Right ventricle myocardium superior (tissue), 1 donor: ENCODE data around the gene RNASEH2A. TPM values are rescaled to one million over a fixed set of nuclear protein-coding genes. Genes with fewer than 3 reads are reported as not detected.
"Not testable (repeated sequence)": the region's sequence is repeated elsewhere in the genome, so short reads cannot be mapped to it uniquely, and the experiment has no call there.

Source experiments
- ATAC-seq: fragments of 200-7000 bp; cut with Tn5 transposase; one replicate; pipeline ENCODE4 v1.9.1; 2020; ENCODE audit warnings: mild to moderate bottlenecking; ENCODE audit not compliant: poor library complexity
- DNase-seq: peaks from one replicate; pipeline ENCODE4 v3.0.0-alpha.2; 2020
- intact Hi-C: fragments of 100-400 bp; cut with DNase I; formaldehyde crosslinking; loops from one replicate; pipeline ENCODE4 v1.11.2; 2022
- microRNA-seq: library from miRNA; unstranded; fragments of <30 nt; microRNA quantifications from one replicate; pipeline ENCODE4 v1.2.0, GENCODE V29; 2020
- total RNA-seq: library from RNA; stranded (reverse); fragmentation: NEBNext Ultra II Directional; extraction: Animal tissue kit (Norgen Biotek cat#: 25700); gene quantifications from one replicate; pipeline ENCODE4 v1.2.1, GENCODE V29; 2021
- donor health status: DM: no; HTN: yes; CAD: no; lungs with severe emphysema.

RNASEH2A gene
- total RNA-seq, 1 donor from 2014 or later: 6.3 TPM

GRCh38 chr19:12840091-12841079, 34.0 kb downstream of the RNASEH2A start:
- DNase-seq: no peak
- intact Hi-C loops: no loop called here
- ATAC-seq: peak; percentile 51

- intact Hi-C loops: no loop called here
- no peak for ATAC-seq
- no peak for DNase-seq
These were observed 34.7 kb downstream of the RNASEH2A start for GRCh38 chr19:12841094-12841493.

DNA sequence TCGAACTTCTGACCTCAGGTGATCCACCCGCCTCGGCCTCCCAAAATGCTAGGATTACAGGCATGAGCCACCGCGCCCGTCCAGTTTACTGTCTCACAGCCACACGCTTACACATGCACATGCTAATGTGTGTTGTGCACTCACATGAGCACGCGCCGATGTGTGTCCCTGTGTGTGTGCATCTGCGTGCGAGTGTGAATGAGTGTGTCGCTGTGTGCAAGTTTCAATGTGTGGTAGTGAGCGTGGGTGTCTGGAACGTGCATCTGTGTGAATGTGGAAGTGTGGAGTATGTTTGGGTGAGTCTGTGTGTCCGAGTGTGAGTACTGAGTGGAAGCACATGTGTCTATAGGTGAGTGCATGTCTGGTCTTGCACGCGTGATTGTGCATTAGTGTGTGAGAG, 36.1 kb downstream of the RNASEH2A start:
- intact Hi-C loops: no loop called here
- DNase-seq (no peak), ATAC-seq (no peak)

- intact Hi-C loops: no loop called here
- DNase-seq (no peak), ATAC-seq (no peak)
These were observed 36.9 kb downstream of the RNASEH2A start for GRCh38 chr19:12843328-12843727.

DNA sequence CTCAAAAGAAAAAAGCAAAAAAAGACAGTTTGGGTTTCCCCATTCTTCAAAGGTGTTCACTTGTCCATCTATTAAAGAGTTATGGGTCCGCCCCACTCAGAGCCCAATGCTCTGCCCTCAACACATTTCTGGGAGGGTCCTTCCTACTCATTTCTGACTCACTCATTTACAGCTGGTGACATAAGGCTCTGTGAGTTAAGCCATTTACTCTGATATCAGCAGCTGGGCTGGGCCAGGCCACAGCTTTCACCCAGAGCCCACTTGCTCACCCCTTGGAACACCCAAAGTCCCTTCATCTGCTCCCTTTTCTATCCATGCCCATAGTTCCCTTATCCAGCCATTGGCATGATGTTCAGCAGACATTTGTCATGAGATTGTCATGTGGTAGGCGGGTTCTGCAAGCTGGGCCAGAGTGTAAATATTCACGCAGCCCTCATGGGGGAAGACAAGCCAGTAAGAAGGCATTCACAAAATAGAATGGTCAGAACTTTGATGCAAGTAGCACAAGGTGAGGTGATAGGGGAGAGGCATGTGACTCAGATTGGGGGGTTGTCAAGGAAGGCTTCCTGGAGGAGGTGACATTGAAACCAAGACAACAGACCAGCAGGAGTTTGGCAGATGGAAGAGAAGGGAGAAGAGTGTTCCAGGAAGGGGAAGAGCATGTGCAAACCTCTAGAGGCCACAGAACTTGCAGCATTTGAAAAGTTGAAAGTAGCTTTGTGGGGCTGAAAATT, 37.8 kb downstream of the RNASEH2A start:
- DNase-seq (no peak), ATAC-seq (no peak)
- intact Hi-C loops: no loop called here

- not testable (repeated sequence) for ATAC-seq, DNase-seq
- intact Hi-C loops: loop anchor here (5.0 kb wide), 1 partner anchor 79 kb away; no protein-coding TSS in a partner anchor
These were observed 40.2 kb downstream of the RNASEH2A start for GRCh38 chr19:12846613-12847012.

DNA sequence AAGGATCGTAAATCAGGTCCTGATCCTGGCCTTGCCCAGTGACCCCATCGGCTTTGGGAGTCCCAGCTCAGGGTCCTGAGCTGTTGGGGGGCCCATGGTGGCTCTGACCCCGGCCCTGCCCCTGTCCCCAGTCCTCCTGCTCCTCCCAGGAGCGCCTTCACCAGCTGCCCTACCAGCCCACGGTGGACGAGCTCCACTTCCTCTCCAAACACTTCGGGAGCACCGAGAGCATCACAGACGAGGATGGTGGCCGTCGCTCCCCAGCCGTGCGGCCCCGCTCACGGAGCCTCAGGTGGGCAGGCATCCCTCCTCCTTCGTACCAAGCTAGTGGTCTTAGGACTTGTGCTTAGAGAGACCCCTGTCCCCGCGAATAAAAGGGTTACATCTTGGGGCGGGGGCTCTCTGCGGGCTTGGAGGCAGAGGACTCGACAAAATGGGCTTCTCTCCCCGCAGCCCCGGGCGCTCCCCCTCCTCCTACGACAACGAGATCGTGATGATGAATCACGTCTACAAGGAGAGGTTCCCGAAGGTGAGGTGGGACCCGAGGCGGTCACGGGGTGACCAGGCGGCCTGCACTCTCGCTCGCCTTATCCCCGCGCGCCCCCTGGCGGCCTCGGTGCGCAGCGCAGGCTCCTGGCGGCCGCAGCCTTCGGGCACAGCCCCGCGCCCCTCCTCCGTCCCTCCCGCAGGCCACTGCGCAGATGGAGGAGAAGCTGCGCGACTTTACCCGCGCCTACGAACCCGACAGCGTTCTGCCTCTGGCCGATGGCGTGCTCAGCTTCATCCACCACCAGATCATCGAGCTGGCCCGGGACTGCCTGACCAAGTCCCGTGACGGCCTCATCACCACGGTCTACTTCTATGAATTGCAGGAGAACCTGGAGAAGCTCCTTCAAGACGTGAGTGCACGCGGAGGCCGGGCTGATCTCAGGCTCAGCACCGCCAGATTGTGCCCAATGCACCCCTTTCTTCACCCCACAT, 41.1 kb downstream of the RNASEH2A start:
- DNase-seq (peak; percentile 93), ATAC-seq (peak; percentile 99)
- intact Hi-C loops: loop anchor here (5.0 kb wide), 1 partner anchor 80 kb away; no protein-coding TSS in a partner anchor

- DNase-seq: no peak
- ATAC-seq: no peak
- intact Hi-C loops: no loop called here
These were observed 50.3 kb downstream of the RNASEH2A start for GRCh38 chr19:12856653-12857052.

DNA sequence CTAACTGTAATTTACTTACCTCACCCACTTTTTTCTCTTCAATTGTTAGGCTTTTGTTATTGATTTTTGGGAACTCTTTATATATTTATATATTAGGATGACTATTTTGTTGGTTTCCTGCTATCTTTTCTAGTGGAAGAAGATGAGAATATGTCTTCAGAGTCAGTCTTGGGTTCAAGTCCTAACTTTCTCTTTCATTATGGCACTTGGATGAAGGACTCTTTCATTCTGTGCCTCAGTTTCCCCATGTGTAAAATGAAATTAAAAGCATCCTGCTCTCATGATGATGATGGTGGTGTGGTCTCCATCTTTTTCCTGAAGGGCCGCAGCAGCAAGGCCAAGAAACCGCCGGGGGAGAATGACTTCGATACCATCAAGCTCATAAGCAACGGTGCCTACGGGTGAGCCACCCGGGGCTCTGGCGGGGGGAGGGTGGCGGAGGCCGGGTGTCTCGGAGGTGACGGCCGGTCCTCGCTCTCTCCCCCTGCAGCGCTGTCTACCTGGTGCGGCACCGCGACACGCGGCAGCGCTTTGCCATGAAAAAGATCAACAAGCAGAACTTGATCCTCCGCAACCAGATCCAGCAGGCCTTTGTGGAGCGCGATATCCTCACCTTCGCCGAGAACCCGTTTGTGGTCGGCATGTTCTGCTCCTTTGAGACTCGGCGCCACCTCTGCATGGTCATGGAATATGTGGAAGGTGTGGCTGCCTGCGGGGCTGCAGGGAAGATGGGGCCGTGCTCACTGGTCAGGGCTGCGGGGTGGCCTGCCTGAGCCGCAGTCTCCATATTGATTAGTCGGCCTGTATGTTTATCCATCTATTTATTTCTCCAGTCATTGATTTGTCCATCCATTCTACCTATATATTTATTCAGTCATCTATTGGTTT, 51.9 kb downstream of the RNASEH2A start:
- intact Hi-C loops: no loop called here
- DNase-seq: no peak
- no peak for ATAC-seq

GRCh38 chr19:12859546-12859945, 53.2 kb downstream of the RNASEH2A start:
- intact Hi-C loops: no loop called here
- DNase-seq: no peak

More at GRCh38 chr19:12859546-12859945, 53.2 kb downstream of the RNASEH2A start:
- no peak for ATAC-seq

Small RNAs within 50 kb of the gene (microRNA-seq; reads per million reads assigned to microRNA genes)
- gene MIR5684: not detected
- gene MIR6794: not detected

Other genes starting within 250 kb of the RNASEH2A start
- gene ZNF490, start 195.8 kb upstream of the RNASEH2A start, total RNA-seq: 3.9 TPM
- gene ZNF791, start 195.7 kb upstream of the RNASEH2A start, total RNA-seq: 14.5 TPM
- gene MAN2B1, start 139.8 kb upstream of the RNASEH2A start, total RNA-seq: 33.2 TPM
- 6.5 TPM for gene WDR83, start 139.8 kb upstream of the RNASEH2A start, total RNA-seq
- 42.9 TPM for gene DHPS, start 124.7 kb upstream of the RNASEH2A start, total RNA-seq
- not detected for gene GNG14, start 118.6 kb upstream of the RNASEH2A start, total RNA-seq
- gene FBXW9, start 110.0 kb upstream of the RNASEH2A start, total RNA-seq: 2.0 TPM
- gene TNPO2, start 82.7 kb upstream of the RNASEH2A start, total RNA-seq: 30.9 TPM
- 117 TPM for gene TRIR, start 71.9 kb upstream of the RNASEH2A start, total RNA-seq
- 60.7 TPM for gene GET3, start 69.1 kb upstream of the RNASEH2A start, total RNA-seq
- not detected for gene BEST2, start 54.8 kb upstream of the RNASEH2A start, total RNA-seq
- 43.6 TPM for gene HOOK2, start 31.0 kb upstream of the RNASEH2A start, total RNA-seq
- 23.9 TPM for gene JUNB, start 15.1 kb upstream of the RNASEH2A start, total RNA-seq
- 684 TPM for gene PRDX2, start 4.8 kb upstream of the RNASEH2A start, total RNA-seq
- 1.6 TPM for gene THSD8, start 4.5 kb upstream of the RNASEH2A start, total RNA-seq
- not detected for gene RTBDN, start 28.0 kb downstream of the RNASEH2A start, total RNA-seq
- gene MAST1, start 31.9 kb downstream of the RNASEH2A start, total RNA-seq: not detected
- gene DNASE2, start 74.9 kb downstream of the RNASEH2A start, total RNA-seq: 16.9 TPM
- gene KLF1, start 80.6 kb downstream of the RNASEH2A start, total RNA-seq: not detected
- gene GCDH, start 84.6 kb downstream of the RNASEH2A start, total RNA-seq: 39.5 TPM
- gene SYCE2, start 112.7 kb downstream of the RNASEH2A start, total RNA-seq: not detected
- gene FARSA, start 127.1 kb downstream of the RNASEH2A start, total RNA-seq: 34.6 TPM
- gene CALR, start 132.0 kb downstream of the RNASEH2A start, total RNA-seq: 378 TPM
- gene RAD23A, start 139.3 kb downstream of the RNASEH2A start, total RNA-seq: 174 TPM
- 31.1 TPM for gene GADD45GIP1, start 150.6 kb downstream of the RNASEH2A start, total RNA-seq
- 9.1 TPM for gene DAND5, start 163.0 kb downstream of the RNASEH2A start, total RNA-seq
- gene NFIX, start 188.9 kb downstream of the RNASEH2A start, total RNA-seq: 160 TPM